MCF 10A (cell line): Measurements from ENCODE around the gene FOXP1. TPM values are rescaled to one million over a fixed set of nuclear protein-coding genes. Genes with fewer than 3 reads are reported as not detected.

ENCODE experiments used
- BruUV-seq: library from RNA; stranded (reverse); fragments of 400-500 nt; replicated peaks from 2 replicates; lab custom pipeline; 2021; lab: Mats Ljungman, UMichigan
- CTCF ChIA-PET: fragments of 300-600 bp; sonication (Branson Sonifier 250); formaldehyde crosslinking; extraction: SDS; loops from one replicate; lab custom pipeline; 2021; ENCODE audit warnings: antibody characterized with exemption, inconsistent platforms; lab: Yijun Ruan, JAX
- POLR2A ChIA-PET: fragments of 300-600, 350-650 bp; sonication (Branson Sonifier 250); formaldehyde crosslinking; extraction: SDS; loops from one replicate; lab custom pipeline; 2020; ENCODE audit warnings: antibody characterized with exemption, inconsistent platforms; lab: Yijun Ruan, JAX
- DNase-seq: peaks from one replicate; pipeline ENCODE4 v3.0.0-alpha.2; 2018; ENCODE audit not compliant: unreplicated experiment
- H3K27ac Mint-ChIP-seq: one replicate; pipeline ENCODE4 v1.8.0; 2022; ENCODE audit warnings: mild to moderate bottlenecking, low read depth, mixed read lengths; ENCODE audit not compliant: unreplicated experiment
- H3K27me3 Mint-ChIP-seq: one replicate; pipeline ENCODE4 v1.8.0; 2022; ENCODE audit warnings: mixed read lengths; ENCODE audit not compliant: insufficient read depth, unreplicated experiment
- H3K36me3 Mint-ChIP-seq: one replicate; pipeline ENCODE4 v1.8.0; 2022; ENCODE audit warnings: mild to moderate bottlenecking, moderate library complexity, mixed read lengths; ENCODE audit not compliant: insufficient read depth, unreplicated experiment
- H3K4me1 Mint-ChIP-seq: one replicate; pipeline ENCODE4 v1.8.0; 2022; ENCODE audit warnings: mixed read lengths; ENCODE audit not compliant: insufficient read depth, unreplicated experiment
- H3K4me3 Mint-ChIP-seq: one replicate; pipeline ENCODE4 v1.8.0; 2022; ENCODE audit warnings: mild to moderate bottlenecking, moderate library complexity, mixed read lengths; ENCODE audit not compliant: unreplicated experiment
- H3K9me3 Mint-ChIP-seq: one replicate; pipeline ENCODE4 v1.8.0; 2022; ENCODE audit warnings: mixed read lengths; ENCODE audit not compliant: unreplicated experiment
- intact Hi-C: fragments of 100-400 bp; cut with micrococcal nuclease; formaldehyde crosslinking; loops from 2 replicates; pipeline ENCODE4 v1.14.1; 2022
- total RNA-seq: library from RNA; stranded (reverse); gene quantifications from 2 replicates; pipeline ENCODE4 v1.2.3, GENCODE V29; 2022
- TF ChIP-seq, protein P1 (sequence below): fragments of 200-600 bp; IDR thresholded peaks from one replicate; pipeline ENCODE4 v1.8.0; 2022; ENCODE audit warnings: antibody characterized with exemption, mild to moderate bottlenecking; ENCODE audit not compliant: unreplicated experiment

FOXP1 gene
- total RNA-seq, 1 experiment from 2014 or later = 49.0 TPM

DNA sequence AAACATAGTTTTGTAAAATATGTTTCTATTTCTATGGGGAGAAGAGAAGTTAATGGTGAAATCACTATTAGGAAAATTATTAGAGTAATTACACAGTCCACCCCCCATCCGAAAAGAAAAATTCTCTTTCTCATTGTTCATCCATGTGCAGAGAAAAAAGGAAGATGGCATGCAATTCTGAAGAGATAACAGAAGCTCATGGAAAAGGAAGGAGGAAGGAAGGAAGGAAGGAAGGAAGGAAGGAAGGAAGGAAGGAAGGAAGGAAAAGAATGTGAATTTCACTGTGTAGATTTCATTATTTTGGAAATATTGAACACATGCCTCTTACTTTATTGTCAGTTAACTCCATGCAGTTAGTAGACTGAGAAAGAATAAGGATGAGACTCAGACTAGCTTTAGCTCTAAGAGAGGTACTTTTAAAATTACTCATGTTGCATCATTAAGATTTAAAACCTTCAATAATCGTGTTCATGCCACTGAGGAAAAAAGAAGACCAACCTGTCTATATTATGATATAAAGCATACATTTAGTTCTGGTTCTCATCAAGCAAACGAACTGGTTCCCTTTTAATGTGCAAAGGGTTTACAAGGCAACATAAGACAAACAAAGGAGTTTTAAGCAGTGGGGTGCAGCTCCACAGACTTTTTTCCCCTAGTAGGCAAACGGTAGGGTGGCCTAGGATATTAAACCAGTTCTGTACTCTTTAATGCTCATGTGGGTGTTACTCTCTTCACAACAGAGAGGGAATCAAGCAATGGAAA lies 379.6 kb downstream of the FOXP1 start:
- intact Hi-C loops = no loop called here
- no peak for DNase-seq
- H3K27me3 Mint-ChIP-seq = no peaks in the 10 kb centered on the region
- peaks cover 17% of the 10 kb centered on the region for H3K4me1 Mint-ChIP-seq
- no peak overlapping the region for H3K4me3 Mint-ChIP-seq
- H3K27ac Mint-ChIP-seq = no peak overlapping the region
- POLR2A ChIA-PET = no interaction called here
- no peaks in the 10 kb centered on the region for H3K9me3 Mint-ChIP-seq
- H3K36me3 Mint-ChIP-seq = no peaks in the 10 kb centered on the region
- no TSS peak for BruUV-seq
- TF ChIP-seq, protein P1, sequence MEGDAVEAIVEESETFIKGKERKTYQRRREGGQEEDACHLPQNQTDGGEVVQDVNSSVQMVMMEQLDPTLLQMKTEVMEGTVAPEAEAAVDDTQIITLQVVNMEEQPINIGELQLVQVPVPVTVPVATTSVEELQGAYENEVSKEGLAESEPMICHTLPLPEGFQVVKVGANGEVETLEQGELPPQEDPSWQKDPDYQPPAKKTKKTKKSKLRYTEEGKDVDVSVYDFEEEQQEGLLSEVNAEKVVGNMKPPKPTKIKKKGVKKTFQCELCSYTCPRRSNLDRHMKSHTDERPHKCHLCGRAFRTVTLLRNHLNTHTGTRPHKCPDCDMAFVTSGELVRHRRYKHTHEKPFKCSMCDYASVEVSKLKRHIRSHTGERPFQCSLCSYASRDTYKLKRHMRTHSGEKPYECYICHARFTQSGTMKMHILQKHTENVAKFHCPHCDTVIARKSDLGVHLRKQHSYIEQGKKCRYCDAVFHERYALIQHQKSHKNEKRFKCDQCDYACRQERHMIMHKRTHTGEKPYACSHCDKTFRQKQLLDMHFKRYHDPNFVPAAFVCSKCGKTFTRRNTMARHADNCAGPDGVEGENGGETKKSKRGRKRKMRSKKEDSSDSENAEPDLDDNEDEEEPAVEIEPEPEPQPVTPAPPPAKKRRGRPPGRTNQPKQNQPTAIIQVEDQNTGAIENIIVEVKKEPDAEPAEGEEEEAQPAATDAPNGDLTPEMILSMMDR = no peak
- CTCF ChIA-PET = interaction anchor here (0.6 kb wide), 1 partner anchor 1735 kb away, joined by 3 read pairs; no protein-coding TSS in a partner anchor

DNA sequence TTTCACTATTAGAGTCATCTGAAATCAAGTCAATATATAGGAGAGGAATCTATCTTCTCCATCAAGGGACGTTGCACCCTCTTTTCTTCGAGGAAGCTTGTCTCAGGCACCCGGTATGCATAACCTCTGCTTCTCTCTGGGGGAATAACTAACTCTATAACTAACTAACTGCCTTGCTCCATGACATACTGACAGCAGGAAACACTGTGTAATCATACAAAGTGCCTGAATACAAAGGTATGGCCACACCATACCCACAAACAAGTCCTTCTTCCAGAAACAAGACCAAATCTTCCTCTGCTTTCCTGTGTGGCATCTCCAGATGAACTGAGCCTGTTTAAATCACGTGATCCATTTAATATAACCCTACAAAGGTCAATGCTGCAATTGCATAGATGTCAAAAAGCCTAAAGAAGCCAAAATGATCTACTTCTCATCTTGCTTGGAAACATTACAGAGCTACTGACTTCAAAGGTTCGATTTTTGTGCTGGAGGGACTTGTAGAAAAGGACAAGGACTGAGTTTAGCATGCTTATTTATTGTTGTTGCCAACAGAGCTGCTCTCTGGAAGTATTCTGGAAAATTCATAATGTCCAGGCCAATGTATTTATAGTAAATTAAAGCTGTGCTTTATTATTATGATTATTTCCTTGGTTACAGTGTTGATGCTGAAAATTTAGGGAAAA lies 380.5 kb downstream of the FOXP1 start:
- POLR2A ChIA-PET = no interaction called here
- CTCF ChIA-PET = interaction anchor here (0.6 kb wide), 1 partner anchor 1734 kb away, joined by 3 read pairs; no protein-coding TSS in a partner anchor
- no peaks in the 10 kb centered on the region for H3K9me3 Mint-ChIP-seq
- peaks cover under 1% of the 10 kb centered on the region for H3K36me3 Mint-ChIP-seq
- no TSS peak for BruUV-seq
- H3K27me3 Mint-ChIP-seq = no peaks in the 10 kb centered on the region
- no peak for DNase-seq
- H3K27ac Mint-ChIP-seq = peak overlapping the region; percentile 12
- H3K4me1 Mint-ChIP-seq = peaks cover 8% of the 10 kb centered on the region
- intact Hi-C loops = no loop called here
- TF ChIP-seq, protein P1 = no peak
- no peak overlapping the region for H3K4me3 Mint-ChIP-seq

DNA sequence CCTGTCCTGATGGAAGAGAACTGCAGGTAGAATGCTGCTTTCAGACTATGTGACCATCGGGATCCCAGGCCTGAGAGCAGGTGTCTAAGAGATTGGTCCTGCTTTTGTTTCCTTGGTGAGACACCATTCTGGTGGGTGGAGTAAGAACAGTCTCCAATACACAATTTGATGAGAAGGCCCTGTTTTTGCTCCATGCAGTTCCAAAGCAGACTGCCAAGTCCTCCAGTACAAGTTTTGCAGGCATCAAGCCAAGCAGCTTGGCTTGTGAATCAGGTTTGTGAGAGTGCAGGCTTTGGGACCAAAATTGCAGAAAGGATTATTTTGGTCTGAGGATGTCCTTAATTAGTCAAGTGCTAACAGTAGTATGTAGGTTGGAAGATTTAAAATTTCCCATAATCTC lies 381.6 kb downstream of the FOXP1 start:
- no TSS peak for BruUV-seq
- Mint-ChIP-seq H3K4me3 (no peak overlapping the region), H3K27ac (peak overlapping the region; percentile 12), H3K4me1 (peaks cover 8% of the 10 kb centered on the region), H3K27me3 (no peaks in the 10 kb centered on the region), H3K36me3 (peaks cover 6% of the 10 kb centered on the region), H3K9me3 (no peaks in the 10 kb centered on the region)
- ChIA-PET POLR2A (interaction anchor here (0.7 kb wide), 1 partner anchor 80 kb away, joined by 4 read pairs; no protein-coding TSS in a partner anchor), CTCF (no interaction called here)
- intact Hi-C loops = no loop called here
- peak; percentile 43 for DNase-seq
- TF ChIP-seq, protein P1 = no peak
